HepG2 (cell line): Measurements from ENCODE around the gene ACVR1B. TPM values are rescaled to one million over a fixed set of nuclear protein-coding genes. Genes with fewer than 3 reads are reported as not detected.
A peak's percentile ranks its signal among the peaks of the same experiment; 100 is the strongest.

ENCODE experiments used
- GATA4 ChIP-seq: sonication (generic); IDR thresholded peaks from 2 replicates; pipeline ENCODE4 v1.6.1; 2016; ENCODE audit warnings: antibody characterized with exemption, low read depth, borderline replicate concordance
- GLI4 ChIP-seq: sonication (generic); formaldehyde crosslinking; IDR thresholded peaks from 2 replicates; pipeline ENCODE4 v1.5.1; 2020; ENCODE audit warnings: missing genetic modification reagents, mild to moderate bottlenecking, moderate library complexity, borderline replicate concordance
- HMG20B ChIP-seq: conservative IDR thresholded peaks from 2 replicates; pipeline ENCODE4 v1.6.1; 2016; ENCODE audit warnings: missing genetic modification reagents, missing compliant biosample characterization
- MBNL3 ChIP-seq: fragments of 250-450 bp; sonication (Bioruptor Pico); conservative IDR thresholded peaks from 2 replicates; pipeline ENCODE4 v1.8.0; 2022; ENCODE audit warnings: mild to moderate bottlenecking, inconsistent platforms
- RORA ChIP-seq: sonication (generic); formaldehyde crosslinking; IDR thresholded peaks from 2 replicates; pipeline ENCODE4 v1.5.0; 2020; ENCODE audit warnings: mild to moderate bottlenecking, missing genetic modification reagents, moderate library complexity
- SP2 ChIP-seq: sonication (generic); formaldehyde crosslinking; IDR thresholded peaks from 2 replicates; pipeline ENCODE4 v1.5.1; 2020; ENCODE audit warnings: mild to moderate bottlenecking, missing genetic modification reagents
- SRSF9 ChIP-seq: fragments of 200-400 bp; formaldehyde crosslinking; IDR thresholded peaks from 2 replicates; pipeline ENCODE4 v1.6.1; 2018; ENCODE audit warnings: borderline replicate concordance, mild to moderate bottlenecking, low read depth, low read length; ENCODE audit not compliant: insufficient read depth, poor library complexity, severe bottlenecking
- ZNF17 ChIP-seq: sonication (generic); formaldehyde crosslinking; IDR thresholded peaks from 2 replicates; pipeline ENCODE4 v1.5.0; 2020; ENCODE audit warnings: mild to moderate bottlenecking, missing genetic modification reagents
- polyA plus RNA-seq, 8 experiments: library from polyadenylated mRNA; depleted of rRNA in 3 of 8; stranded (reverse) in 7 of 8; unstranded in 1 of 8; fragments of >200 nt; fragmentation: Illumina TruSeq in 4 of 8; extraction: Trizol in 4 of 8; gene quantifications; 2 replicates each; pipeline versions ENCODE4 v1.2.1 to v1.2.3, GENCODE V29; 2011 to 2016; ENCODE audit warnings: low read depth in 4 of 8, missing spikeins in 1 of 8, mixed read lengths in 1 of 8; ENCODE audit not compliant: insufficient read depth in 1 of 8
- total RNA-seq, 5 experiments: library from RNA; depleted of rRNA; stranded (reverse); fragments of >200 nt; fragmentation: Illumina TruSeq; extraction: Trizol; gene quantifications; 2 replicates each; pipeline ENCODE4 v1.2.3, GENCODE V29; 2016; ENCODE audit warnings: low read depth in 1 of 5
- TF ChIP-seq, protein P1 (sequence below): sonication (generic); formaldehyde crosslinking; IDR thresholded peaks from 2 replicates; pipeline ENCODE4 v1.4.0; 2020; ENCODE audit warnings: missing genetic modification reagents, borderline replicate concordance
- TF ChIP-seq, protein P2 (sequence below): sonication (generic); formaldehyde crosslinking; IDR thresholded peaks from 2 replicates; pipeline ENCODE4 v1.9.0; 2021; ENCODE audit warnings: missing genetic modification reagents, borderline replicate concordance
- TF ChIP-seq, protein P3 (sequence below): sonication (generic); formaldehyde crosslinking; IDR thresholded peaks from 2 replicates; pipeline ENCODE4 v1.4.0; 2020; ENCODE audit warnings: missing genetic modification reagents, mild to moderate bottlenecking, borderline replicate concordance
- TF ChIP-seq, protein P4 (sequence below): sonication (generic); formaldehyde crosslinking; IDR thresholded peaks from 2 replicates; pipeline ENCODE4 v1.4.0; 2020; ENCODE audit warnings: missing genetic modification reagents, borderline replicate concordance
- TF ChIP-seq, protein P5 (sequence below): sonication (generic); formaldehyde crosslinking; IDR thresholded peaks from 2 replicates; pipeline ENCODE4 v1.4.0; 2020; ENCODE audit warnings: mild to moderate bottlenecking, missing genetic modification reagents
- TF ChIP-seq, protein P6 (sequence below): sonication (generic); formaldehyde crosslinking; conservative IDR thresholded peaks from 2 replicates; pipeline ENCODE4 v1.4.0; 2020; ENCODE audit warnings: mild to moderate bottlenecking, missing genetic modification reagents, moderate library complexity

The ACVR1B gene
- total and polyA plus RNA-seq, 2 of the 13 experiments (the other 11 are each of a cell fraction or from before 2014, with no cell fraction given): 8.9 to 12.1 TPM

DNA sequence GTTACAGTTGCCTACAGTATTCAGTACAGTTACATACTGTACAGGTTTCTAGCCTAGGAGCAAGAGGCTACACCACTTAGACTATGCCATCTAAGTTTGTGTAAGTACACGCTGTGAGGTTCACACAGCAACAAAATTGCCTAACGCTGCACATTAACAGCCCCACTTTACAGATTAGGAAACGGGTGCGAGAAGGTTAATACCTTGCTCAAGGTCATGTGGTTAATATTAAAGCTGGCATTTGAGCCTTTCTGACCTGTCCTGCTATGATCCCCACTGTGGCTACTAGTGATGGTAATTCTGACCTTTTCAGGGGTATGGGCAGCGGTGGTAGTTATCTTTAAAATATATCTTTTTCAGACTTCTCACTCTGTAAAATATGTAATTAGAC, 20.9 kb downstream of the ACVR1B start (continued):
- TF ChIP-seq, protein P1, sequence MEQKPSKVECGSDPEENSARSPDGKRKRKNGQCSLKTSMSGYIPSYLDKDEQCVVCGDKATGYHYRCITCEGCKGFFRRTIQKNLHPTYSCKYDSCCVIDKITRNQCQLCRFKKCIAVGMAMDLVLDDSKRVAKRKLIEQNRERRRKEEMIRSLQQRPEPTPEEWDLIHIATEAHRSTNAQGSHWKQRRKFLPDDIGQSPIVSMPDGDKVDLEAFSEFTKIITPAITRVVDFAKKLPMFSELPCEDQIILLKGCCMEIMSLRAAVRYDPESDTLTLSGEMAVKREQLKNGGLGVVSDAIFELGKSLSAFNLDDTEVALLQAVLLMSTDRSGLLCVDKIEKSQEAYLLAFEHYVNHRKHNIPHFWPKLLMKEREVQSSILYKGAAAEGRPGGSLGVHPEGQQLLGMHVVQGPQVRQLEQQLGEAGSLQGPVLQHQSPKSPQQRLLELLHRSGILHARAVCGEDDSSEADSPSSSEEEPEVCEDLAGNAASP: peak; percentile 47; the same call in 1 of the 2 replicates
- TF ChIP-seq GLI4 (CRISPR knock-in tag) (no peak), HMG20B (no peak), RORA (CRISPR knock-in tag) (no peak), MBNL3 (CRISPR knock-in tag) (no peak), SRSF9 (no peak), GATA4 (no peak), ZNF17 (no peak), SP2 (no peak)
- TF ChIP-seq, protein P2, sequence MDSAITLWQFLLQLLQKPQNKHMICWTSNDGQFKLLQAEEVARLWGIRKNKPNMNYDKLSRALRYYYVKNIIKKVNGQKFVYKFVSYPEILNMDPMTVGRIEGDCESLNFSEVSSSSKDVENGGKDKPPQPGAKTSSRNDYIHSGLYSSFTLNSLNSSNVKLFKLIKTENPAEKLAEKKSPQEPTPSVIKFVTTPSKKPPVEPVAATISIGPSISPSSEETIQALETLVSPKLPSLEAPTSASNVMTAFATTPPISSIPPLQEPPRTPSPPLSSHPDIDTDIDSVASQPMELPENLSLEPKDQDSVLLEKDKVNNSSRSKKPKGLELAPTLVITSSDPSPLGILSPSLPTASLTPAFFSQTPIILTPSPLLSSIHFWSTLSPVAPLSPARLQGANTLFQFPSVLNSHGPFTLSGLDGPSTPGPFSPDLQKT (CRISPR knock-in tag): no peak
- TF ChIP-seq, protein P3, sequence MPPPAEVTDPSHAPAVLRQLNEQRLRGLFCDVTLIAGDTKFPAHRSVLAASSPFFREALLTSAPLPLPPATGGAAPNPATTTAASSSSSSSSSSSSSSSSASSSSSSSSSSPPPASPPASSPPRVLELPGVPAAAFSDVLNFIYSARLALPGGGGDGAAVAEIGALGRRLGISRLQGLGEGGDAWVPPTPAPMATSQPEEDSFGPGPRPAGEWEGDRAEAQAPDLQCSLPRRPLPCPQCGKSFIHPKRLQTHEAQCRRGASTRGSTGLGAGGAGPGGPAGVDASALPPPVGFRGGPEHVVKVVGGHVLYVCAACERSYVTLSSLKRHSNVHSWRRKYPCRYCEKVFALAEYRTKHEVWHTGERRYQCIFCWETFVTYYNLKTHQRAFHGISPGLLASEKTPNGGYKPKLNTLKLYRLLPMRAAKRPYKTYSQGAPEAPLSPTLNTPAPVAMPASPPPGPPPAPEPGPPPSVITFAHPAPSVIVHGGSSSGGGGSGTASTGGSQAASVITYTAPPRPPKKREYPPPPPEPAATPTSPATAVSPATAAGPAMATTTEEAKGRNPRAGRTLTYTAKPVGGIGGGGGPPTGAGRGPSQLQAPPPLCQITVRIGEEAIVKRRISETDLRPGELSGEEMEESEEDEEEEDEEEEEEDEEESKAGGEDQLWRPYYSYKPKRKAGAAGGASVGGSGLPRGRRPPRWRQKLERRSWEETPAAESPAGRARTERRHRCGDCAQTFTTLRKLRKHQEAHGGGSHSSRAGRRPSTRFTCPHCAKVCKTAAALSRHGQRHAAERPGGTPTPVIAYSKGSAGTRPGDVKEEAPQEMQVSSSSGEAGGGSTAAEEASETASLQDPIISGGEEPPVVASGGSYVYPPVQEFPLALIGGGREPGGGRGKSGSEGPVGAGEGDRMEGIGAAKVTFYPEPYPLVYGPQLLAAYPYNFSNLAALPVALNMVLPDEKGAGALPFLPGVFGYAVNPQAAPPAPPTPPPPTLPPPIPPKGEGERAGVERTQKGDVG (CRISPR knock-in tag): no peak
- TF ChIP-seq, protein P4, sequence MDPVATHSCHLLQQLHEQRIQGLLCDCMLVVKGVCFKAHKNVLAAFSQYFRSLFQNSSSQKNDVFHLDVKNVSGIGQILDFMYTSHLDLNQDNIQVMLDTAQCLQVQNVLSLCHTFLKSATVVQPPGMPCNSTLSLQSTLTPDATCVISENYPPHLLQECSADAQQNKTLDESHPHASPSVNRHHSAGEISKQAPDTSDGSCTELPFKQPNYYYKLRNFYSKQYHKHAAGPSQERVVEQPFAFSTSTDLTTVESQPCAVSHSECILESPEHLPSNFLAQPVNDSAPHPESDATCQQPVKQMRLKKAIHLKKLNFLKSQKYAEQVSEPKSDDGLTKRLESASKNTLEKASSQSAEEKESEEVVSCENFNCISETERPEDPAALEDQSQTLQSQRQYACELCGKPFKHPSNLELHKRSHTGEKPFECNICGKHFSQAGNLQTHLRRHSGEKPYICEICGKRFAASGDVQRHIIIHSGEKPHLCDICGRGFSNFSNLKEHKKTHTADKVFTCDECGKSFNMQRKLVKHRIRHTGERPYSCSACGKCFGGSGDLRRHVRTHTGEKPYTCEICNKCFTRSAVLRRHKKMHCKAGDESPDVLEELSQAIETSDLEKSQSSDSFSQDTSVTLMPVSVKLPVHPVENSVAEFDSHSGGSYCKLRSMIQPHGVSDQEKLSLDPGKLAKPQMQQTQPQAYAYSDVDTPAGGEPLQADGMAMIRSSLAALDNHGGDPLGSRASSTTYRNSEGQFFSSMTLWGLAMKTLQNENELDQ (CRISPR knock-in tag): no peak
- TF ChIP-seq, protein P5, sequence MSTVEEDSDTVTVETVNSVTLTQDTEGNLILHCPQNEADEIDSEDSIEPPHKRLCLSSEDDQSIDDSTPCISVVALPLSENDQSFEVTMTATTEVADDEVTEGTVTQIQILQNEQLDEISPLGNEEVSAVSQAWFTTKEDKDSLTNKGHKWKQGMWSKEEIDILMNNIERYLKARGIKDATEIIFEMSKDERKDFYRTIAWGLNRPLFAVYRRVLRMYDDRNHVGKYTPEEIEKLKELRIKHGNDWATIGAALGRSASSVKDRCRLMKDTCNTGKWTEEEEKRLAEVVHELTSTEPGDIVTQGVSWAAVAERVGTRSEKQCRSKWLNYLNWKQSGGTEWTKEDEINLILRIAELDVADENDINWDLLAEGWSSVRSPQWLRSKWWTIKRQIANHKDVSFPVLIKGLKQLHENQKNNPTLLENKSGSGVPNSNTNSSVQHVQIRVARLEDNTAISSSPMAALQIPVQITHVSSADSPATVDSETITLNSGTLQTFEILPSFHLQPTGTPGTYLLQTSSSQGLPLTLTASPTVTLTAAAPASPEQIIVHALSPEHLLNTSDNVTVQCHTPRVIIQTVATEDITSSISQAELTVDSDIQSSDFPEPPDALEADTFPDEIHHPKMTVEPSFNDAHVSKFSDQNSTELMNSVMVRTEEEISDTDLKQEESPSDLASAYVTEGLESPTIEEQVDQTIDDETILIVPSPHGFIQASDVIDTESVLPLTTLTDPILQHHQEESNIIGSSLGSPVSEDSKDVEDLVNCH (CRISPR knock-in tag): no peak
- TF ChIP-seq, protein P6, sequence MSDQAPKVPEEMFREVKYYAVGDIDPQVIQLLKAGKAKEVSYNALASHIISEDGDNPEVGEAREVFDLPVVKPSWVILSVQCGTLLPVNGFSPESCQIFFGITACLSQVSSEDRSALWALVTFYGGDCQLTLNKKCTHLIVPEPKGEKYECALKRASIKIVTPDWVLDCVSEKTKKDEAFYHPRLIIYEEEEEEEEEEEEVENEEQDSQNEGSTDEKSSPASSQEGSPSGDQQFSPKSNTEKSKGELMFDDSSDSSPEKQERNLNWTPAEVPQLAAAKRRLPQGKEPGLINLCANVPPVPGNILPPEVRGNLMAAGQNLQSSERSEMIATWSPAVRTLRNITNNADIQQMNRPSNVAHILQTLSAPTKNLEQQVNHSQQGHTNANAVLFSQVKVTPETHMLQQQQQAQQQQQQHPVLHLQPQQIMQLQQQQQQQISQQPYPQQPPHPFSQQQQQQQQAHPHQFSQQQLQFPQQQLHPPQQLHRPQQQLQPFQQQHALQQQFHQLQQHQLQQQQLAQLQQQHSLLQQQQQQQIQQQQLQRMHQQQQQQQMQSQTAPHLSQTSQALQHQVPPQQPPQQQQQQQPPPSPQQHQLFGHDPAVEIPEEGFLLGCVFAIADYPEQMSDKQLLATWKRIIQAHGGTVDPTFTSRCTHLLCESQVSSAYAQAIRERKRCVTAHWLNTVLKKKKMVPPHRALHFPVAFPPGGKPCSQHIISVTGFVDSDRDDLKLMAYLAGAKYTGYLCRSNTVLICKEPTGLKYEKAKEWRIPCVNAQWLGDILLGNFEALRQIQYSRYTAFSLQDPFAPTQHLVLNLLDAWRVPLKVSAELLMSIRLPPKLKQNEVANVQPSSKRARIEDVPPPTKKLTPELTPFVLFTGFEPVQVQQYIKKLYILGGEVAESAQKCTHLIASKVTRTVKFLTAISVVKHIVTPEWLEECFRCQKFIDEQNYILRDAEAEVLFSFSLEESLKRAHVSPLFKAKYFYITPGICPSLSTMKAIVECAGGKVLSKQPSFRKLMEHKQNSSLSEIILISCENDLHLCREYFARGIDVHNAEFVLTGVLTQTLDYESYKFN: peak; percentile 45; the same call in 1 of the 2 replicates
